Kidney (tissue), 14 donors: Measurements from ENCODE around the gene SAP30L. TPM values are rescaled to one million over a fixed set of nuclear protein-coding genes. Genes with fewer than 3 reads are reported as not detected.

Experiments used
- DNase-seq, 5 donors: peaks; one replicate each; pipeline ENCODE4 v3.0.0-alpha.2; 2013 to 2020
- FAIRE-seq: peaks from 2 replicates; lab custom pipeline; 2012; peaks lifted over from hg19 to GRCh38; lab: Jason Lieb, UNC
- H3K27ac ChIP-seq, 2 donors: one replicate each; pipeline ENCODE4 v1.7.0; 2013; ENCODE audit warnings: low read depth in 2 of 2, low read length in 2 of 2, inconsistent platforms in 1 of 2
- H3K27me3 ChIP-seq: one replicate; pipeline ENCODE4 v1.7.1; 2013; ENCODE audit warnings: low read length, inconsistent platforms; ENCODE audit not compliant: control insufficient read depth, insufficient read depth
- H3K36me3 ChIP-seq, 3 donors: one replicate each; pipeline versions ENCODE4 v1.7.0 to v1.7.1; 2013; ENCODE audit warnings: low read length in 3 of 3, control low read depth in 1 of 3, inconsistent platforms in 1 of 3; ENCODE audit not compliant: insufficient read depth in 3 of 3, control insufficient read depth in 2 of 3
- H3K4me1 ChIP-seq, 3 donors: one replicate each; pipeline versions ENCODE4 v1.7.0 to v1.7.1; 2013; ENCODE audit warnings: low read length in 3 of 3, inconsistent platforms in 1 of 3, low read depth in 1 of 3; ENCODE audit not compliant: control insufficient read depth in 2 of 3, insufficient read depth in 2 of 3
- H3K4me3 ChIP-seq, 3 donors: one replicate each; pipeline versions ENCODE4 v1.7.0 to v1.8.1; 2013; ENCODE audit warnings: low read length in 3 of 3, control low read depth in 1 of 3, inconsistent platforms in 1 of 3
- H3K9ac ChIP-seq, 3 donors: one replicate each; pipeline versions ENCODE4 v1.7.0 to v1.7.1; 2013; ENCODE audit warnings: low read length in 3 of 3, control low read depth in 1 of 3, inconsistent platforms in 1 of 3
- H3K9me3 ChIP-seq, 3 donors: one replicate each; pipeline versions ENCODE4 v1.7.0 to v1.7.1; 2013; ENCODE audit warnings: low read length in 3 of 3, control low read depth in 1 of 3, inconsistent platforms in 1 of 3; ENCODE audit not compliant: control insufficient read depth in 2 of 3, insufficient read depth in 1 of 3
- CTCF ChIP-seq: IDR thresholded peaks from 3 replicates; pipeline ENCODE4 v1.5.1; 2012; ENCODE audit warnings: mild to moderate bottlenecking, moderate library complexity, borderline replicate concordance; ENCODE audit not compliant: insufficient read depth; ENCODE audit errors: extremely low read depth
- intact Hi-C: fragments of 100-400 bp; cut with DNase I; formaldehyde crosslinking; loops from one replicate; pipeline ENCODE4 v1.11.1; 2022
- polyA plus RNA-seq: library from polyadenylated mRNA; stranded (reverse); fragments of 350-450 nt; fragmentation: Illumina TruSeq; extraction: RNeasy Lipid Tissue Mini Kit (QIAGEN cat#74804); gene quantifications from one replicate; pipeline ENCODE4 v1.2.3, GENCODE V29; 2014; ENCODE audit warnings: low read depth, low replicate concordance; ENCODE audit not compliant: insufficient read depth
- total RNA-seq: library from RNA; stranded (reverse); fragmentation: NEBNext Ultra II Directional; extraction: Animal tissue kit (Norgen Biotek cat#: 25700); gene quantifications from one replicate; pipeline ENCODE4 v1.2.1, GENCODE V29; 2021
- donor health status: control.
- donor health status: control.
- donor health status: control.
- donor health status: control.
- donor health status: control.
- donor health status: DM: yes; HTN: yes; CAD: no.
- donor health status: Normal renal cell carcinoma (clear cell type).

The SAP30L gene
- total and polyA plus RNA-seq, 2 donors from 2014 or later: 30.7 to 33.0 TPM

- Histone ChIP-seq H3K9me3 (peaks cover 0 to 4% (median 0%) of the 10 kb centered on the region in 3 donors), H3K27ac (no peak overlapping the region), H3K4me1 (no peaks in the 10 kb centered on the region), H3K4me3 (no peak overlapping the region), H3K27me3 (no peaks in the 10 kb centered on the region), H3K9ac (no peak overlapping the region), H3K36me3 (peaks cover 0 to 5% (median 0%) of the 10 kb centered on the region in 3 donors)
- TF ChIP-seq CTCF: no peak
- DNase-seq (no peak), FAIRE-seq (no peak)
- intact Hi-C loops: no loop called here
Observed at GRCh38 chr5:154422298-154422697, 23.5 kb upstream of the SAP30L start.

DNA sequence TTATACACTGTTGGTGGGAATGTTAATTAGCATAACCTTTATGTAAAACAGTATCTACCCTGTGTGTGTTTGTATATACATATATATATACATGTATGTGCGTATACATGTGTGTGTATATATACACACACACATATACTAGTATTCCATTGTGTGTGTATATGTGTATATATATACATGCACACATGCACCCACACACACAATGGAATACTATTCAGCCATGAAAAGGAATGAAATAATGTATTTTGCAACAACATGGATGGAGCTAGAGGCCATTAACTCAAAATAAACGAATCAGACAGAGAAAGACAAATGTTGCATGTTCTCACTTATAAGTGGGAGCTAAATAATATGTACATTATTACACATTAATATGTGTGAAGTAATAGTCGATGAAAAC, 17.6 kb upstream of the SAP30L start:
- no peak overlapping the region for H3K27ac ChIP-seq
- peaks cover 0 to 2% (median 0%) of the 10 kb centered on the region in 3 donors for H3K9me3 ChIP-seq
- FAIRE-seq (no peak), DNase-seq (no peak)
- no peak overlapping the region for H3K4me3 ChIP-seq
- TF ChIP-seq CTCF: no peak
- no peaks in the 10 kb centered on the region for H3K27me3 ChIP-seq
- no peak overlapping the region for H3K9ac ChIP-seq
- H3K36me3 ChIP-seq: no peaks in the 10 kb centered on the region
- no peaks in the 10 kb centered on the region for H3K4me1 ChIP-seq
- intact Hi-C loops: no loop called here

GRCh38 chr5:154429341-154429740, 16.5 kb upstream of the SAP30L start:
- H3K36me3 ChIP-seq: no peaks in the 10 kb centered on the region
- no peaks in the 10 kb centered on the region for H3K9me3 ChIP-seq
- intact Hi-C loops: no loop called here
- no peaks in the 10 kb centered on the region for H3K4me1 ChIP-seq
- H3K9ac ChIP-seq: no peak overlapping the region
- no peak for DNase-seq
- H3K27me3 ChIP-seq: no peaks in the 10 kb centered on the region
- FAIRE-seq: no peak
- H3K4me3 ChIP-seq: no peak overlapping the region
- H3K27ac ChIP-seq: no peak overlapping the region
- TF ChIP-seq CTCF: no peak

- no peak for FAIRE-seq
- no peak for TF ChIP-seq CTCF
- no peak for DNase-seq
- no peak overlapping the region for H3K4me3 ChIP-seq
- no peaks in the 10 kb centered on the region for H3K27me3 ChIP-seq
- H3K9me3 ChIP-seq: no peaks in the 10 kb centered on the region
- intact Hi-C loops: no loop called here
- H3K9ac ChIP-seq: no peak overlapping the region
- no peaks in the 10 kb centered on the region for H3K36me3 ChIP-seq
- H3K4me1 ChIP-seq: no peaks in the 10 kb centered on the region
- H3K27ac ChIP-seq: no peak overlapping the region
Observed at GRCh38 chr5:154430466-154430865, 15.3 kb upstream of the SAP30L start.
